GM12878 (cell line): ENCODE results near the gene AKT3.

Source experiments
- CTCF ChIP-seq, 3 experiments: IDR thresholded peaks in 2 of 3; conservative IDR thresholded peaks in 1 of 3; 2 replicates each; pipeline ENCODE4 v1.5.1; 2011; ENCODE audit warnings: low read depth in 3 of 3, low read length in 3 of 3, mild to moderate bottlenecking in 3 of 3, control low read depth in 2 of 3, moderate library complexity in 2 of 3, inconsistent platforms in 1 of 3, mixed read lengths in 1 of 3; ENCODE audit not compliant: control insufficient read depth in 2 of 3, insufficient read depth in 1 of 3; ENCODE audit errors: extremely low read depth in 1 of 3
- EP300 ChIP-seq, 2 experiments: fragments of 150-350 bp in 1 of 2; IDR thresholded peaks; 2 replicates each; pipeline ENCODE4 v1.6.1; 2011 to 2012; ENCODE audit warnings: low read depth in 2 of 2, low read length in 2 of 2, borderline replicate concordance in 1 of 2, improper control_type of control experiment in 1 of 2, inconsistent platforms in 1 of 2; ENCODE audit not compliant: control insufficient read depth in 1 of 2
- MTA3 ChIP-seq: IDR thresholded peaks from 2 replicates; pipeline ENCODE4 v1.6.1; 2012; ENCODE audit warnings: low read length, inconsistent platforms, borderline replicate concordance
- POLR2AphosphoS5 ChIP-seq: IDR thresholded peaks from 2 replicates; pipeline ENCODE4 v1.6.1; 2011; ENCODE audit warnings: mild to moderate bottlenecking, low read length, inconsistent platforms
- ZZZ3 ChIP-seq: IDR thresholded peaks from 2 replicates; pipeline ENCODE4 v1.6.1; 2011; ENCODE audit warnings: low read depth; ENCODE audit not compliant: control insufficient read depth, insufficient read length

DNA sequence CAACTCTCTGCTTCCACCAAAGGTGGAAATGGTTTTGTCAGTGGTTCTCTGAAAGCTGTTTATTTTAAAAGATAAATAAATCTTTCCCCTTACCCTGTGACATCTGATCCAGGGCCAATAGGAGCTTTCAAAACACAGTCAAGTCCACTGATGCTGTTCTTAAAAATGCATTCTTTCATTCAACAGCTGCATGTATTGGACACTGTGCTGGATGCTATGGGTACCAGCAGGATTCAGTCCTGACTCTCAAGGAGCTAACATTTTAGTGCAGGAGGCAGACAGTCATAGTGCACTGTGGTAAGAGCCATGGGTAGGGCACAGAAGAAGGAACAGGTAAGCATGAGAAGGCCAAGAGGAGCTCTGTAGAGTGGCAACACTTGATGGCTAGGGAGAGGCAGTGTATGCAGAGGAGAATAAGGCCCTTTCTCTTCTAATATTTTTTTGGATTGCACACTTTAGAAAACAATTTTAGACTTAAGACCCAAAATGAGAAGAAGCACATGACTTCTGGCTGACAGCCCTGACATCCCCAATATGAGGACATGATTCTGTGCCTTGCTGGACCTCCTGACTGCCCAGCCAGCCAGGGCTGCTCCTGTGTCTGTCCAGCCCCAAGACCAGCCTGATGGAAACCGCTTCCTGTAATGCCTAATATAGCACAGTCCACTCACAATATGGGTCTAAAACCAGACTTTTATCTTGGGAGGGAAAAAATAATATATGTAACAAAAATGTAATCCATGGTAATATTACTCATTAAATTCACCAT, 386.9 kb downstream of the AKT3 start:
- no peak for TF ChIP-seq ZZZ3
- TF ChIP-seq CTCF (IDR thresholded peaks at IDR 0.05 in 2 of 3, conservative IDR thresholded peaks at IDR 0.05 in 1 of 3; ENCODE audit: control insufficient read depth in 2 of 3, extremely low read depth in 1 of 3, insufficient read depth in 1 of 3, low read depth in 3 of 3, low read length in 3 of 3) = no peak
- TF ChIP-seq POLR2AphosphoS5 = no peak
- TF ChIP-seq EP300 (IDR thresholded peaks at IDR 0.05; ENCODE audit: borderline replicate concordance in 1 of 2, control insufficient read depth in 1 of 2, low read depth in 2 of 2, low read length in 2 of 2) = no peak
- TF ChIP-seq MTA3 = no peak
